NCI-H69 (cell line): ENCODE measurements around the gene POMGNT2.
"Not testable (repeated sequence)": the region's sequence is repeated elsewhere in the genome, so short reads cannot be mapped to it uniquely, and the experiment has no call there.

Experiments used
- DNase-seq: peaks from one replicate; lab custom pipeline; 2025; lab: John Stamatoyannopoulos, UW

POMGNT2 gene

DNA sequence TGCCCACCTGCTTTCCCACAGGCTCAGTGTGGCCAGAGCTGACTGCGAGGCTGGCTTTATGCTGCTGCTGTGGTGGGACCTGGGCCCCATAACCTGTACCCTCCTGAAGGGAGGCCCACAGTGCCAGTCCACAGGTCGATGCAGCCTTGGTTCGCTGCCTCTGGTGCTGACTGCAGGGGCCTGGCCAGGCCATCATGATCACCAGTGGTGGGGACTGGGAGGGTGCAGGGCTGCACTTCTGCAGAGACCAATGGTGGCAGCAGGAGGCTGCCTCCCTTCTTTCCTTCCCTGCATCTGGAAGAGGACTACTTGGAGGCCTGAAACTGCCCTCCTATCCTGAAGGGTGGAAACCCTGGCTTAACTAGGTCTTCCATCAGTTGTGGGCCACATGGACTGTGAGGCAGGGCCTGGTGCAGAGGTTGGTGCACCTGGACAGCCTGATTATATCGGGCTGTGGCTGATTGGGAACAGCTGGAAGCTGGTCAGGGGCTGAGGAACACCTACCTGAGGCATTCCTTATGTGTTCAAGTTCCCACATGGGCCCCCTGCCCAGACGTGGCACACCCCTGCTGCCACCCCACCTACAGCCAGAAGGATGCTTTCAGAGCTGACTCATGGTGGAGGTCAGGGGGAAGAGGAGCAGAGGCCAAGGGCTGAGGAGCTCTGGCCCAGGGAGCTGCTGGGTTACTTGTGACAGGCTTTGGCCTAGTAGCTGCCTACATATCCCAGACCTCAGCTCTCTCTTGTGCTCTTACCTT lies 29.8 kb downstream of the POMGNT2 start:
- no peak for DNase-seq

DNA sequence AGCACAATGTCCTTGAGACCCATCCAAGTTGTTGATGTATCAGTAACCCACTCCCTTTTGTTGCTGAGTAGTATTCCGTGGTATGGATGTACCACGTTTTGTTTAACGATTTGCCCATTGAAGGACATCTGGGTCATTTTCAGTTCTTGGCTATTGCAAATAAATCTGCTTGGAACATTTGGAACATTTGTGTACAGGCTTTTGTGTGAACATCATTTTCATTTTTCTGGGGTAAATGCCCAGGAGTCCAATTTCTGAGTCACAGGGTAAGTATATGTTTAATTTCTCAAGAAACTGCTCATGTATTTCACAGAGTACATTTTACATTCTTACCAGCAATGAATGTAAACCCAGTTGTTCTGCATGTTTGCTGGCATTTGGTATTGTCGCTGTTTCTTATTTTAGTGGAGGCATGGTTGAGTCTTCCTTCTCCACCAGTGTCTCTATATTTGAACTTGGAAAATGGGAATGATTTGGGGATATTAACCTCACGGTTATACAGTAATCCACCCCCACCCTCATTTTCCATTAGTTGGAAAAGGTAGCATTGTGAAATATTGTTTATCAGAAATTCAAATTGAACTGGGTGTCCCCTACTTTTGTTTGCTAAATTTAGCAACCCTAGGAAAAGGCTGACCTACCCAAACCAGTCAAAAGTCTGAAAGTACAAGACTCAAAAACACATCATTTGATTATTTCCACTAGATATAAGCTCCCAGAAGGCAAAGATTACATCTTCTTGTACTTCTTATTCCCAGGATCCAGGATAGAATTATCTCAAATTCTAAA lies 30.8 kb downstream of the POMGNT2 start:
- no peak for DNase-seq

DNA sequence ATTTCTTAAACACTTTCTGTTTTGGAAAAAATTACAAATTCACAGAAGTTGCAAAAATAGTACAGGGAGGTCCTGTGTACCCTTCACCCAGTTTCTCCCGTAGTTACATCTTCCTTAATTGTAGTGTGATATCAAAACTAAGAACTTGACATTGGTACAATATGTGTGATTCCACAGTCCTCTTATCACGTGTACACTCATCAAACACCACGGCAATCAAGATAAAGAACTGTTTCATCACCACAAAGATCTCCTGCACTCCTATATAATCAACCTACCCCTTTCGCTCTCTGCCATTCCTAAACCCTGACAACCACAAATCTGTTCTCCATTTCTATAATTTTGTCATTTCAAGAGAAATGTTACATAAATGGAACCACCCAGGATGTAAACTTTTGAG lies 31.4 kb downstream of the POMGNT2 start:
- no peak for DNase-seq

DNA sequence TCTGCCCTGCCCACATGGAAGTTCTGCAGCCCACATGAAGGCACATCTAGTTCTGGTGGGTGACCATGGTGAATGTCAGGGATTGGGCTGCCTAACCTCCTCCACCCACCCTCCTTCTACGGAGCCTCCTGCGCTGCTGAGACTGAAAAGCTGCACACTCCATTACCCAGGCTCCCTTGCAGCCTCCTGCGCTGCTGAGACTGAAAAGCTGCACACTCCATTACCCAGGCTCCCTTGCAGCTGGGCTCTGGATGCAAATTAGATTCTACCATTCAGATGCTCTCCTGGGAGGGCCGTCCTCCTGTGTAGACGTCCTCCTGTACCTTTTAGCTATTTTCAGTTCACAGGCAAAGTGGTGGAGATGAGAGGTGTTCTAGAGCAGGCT lies 32.1 kb downstream of the POMGNT2 start:
- DNase-seq, result no peak

DNA sequence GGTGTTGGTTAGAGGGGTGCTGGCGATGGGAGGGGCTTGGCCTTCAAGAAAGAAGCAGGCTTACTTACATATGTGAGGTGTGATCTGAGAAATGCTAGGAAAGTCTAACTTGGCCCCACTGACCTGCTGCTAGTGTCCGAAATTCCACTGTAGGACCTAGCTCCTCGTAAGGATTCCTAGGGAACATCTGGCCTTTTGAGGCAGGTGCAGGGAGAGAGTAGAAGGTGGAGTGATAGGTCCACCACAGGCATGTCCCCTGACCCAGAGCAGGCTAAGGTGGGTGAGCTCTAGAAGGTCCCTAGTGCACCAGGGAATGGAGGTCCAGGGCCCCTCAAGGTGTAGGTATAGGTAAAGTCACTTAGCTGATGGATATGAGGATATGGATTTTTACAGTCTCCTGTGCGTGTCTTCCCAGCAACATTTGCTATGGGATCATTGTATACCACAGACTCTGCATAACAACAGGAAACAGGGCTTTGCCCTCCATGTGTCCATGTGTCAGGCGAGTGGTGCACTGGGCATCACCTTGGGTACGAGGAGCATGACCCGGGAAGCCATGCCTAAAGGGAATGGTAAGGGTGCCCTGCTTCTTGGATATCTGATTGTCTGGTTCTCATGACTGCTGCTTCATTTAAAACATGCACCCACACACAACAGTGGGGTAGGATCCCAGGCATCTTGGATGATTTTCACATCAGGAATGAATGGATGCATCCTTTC lies 32.6 kb downstream of the POMGNT2 start:
- no peak for DNase-seq

DNA sequence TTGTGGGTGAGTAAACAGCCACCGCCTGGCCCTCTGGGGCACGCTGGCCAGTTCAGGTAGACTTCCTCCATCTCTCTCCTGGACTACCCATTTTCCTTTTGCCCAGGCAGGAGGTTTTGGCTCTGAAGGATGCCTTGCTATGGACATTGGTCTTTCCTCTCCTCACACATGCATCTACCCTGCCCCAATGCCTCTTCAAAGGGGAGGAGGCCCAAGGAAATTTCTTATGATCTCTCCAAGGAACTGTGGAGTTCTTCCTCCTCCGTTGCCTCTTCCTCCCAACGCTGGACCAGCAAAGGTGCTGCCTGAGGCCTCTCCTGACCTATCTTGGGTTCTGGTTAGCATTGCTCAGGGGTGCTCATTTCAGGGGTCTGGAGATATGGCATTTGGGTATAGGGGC lies 33.5 kb downstream of the POMGNT2 start:
- no peak for DNase-seq

DNA sequence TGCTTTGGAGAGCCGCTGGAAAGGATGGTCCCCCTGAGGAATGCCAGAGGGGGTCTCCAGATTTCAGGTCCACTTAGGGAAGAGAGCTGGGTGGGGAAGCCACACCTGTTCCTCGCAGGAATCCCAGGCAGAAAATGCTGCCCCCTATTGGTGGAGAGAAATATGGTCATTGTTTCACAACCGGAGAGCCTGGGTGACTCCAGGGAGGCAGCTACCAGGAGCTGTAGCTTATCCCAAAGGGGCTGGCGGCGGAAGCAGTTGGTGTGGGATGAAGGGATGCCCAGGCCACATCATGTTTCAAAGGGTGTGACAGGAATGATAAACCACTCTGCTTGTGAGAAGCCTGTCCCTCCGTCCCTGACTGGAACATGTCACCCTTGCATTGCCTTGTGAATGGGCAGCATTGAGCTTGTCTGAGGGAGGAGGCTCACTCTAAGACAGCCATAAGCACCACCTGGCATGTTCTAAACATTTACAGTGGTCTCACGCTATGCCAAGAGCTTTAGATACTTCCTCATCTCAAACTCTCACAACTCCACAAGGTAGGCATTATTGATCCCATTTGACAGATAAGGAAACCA lies 34.5 kb downstream of the POMGNT2 start:
- peak; percentile 2 for DNase-seq

DNA sequence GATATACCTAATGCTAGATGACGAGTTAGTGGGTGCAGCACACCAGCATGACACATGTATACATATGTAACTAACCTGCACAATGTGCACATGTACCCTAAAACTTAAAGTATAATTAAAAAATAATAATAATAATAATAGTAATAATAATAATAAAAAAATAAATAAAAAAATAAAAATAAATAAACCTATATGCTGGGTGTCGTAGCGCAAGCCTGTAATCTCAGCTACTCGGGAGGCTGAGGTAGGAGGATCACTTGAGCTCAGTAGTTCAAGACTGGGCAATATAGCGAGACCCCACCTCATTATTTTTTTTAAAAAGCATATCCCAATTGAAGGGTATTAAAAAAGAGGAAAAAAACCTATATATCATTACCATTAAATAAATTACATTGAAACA lies 35.2 kb downstream of the POMGNT2 start:
- DNase-seq, result not testable (repeated sequence)

DNA sequence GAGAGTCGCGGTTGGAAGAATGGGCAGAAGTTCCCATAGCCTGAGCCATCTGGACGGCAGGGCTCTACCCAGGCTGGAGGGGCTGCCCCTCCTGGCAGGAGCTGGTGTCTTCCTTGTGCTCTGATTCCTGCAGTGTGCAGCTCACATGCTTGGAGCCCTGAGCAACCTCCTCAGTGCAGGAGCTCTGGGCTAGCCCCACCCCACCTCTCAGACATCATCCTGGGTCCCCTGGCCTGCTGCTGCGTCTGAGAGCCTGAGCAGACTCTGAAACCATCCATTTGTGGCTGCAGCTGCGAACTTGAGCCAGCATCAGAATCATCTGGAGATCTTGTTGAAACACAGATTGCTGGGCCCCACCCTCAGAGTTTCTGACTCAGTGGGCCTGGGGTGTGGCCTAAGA lies 42.8 kb downstream of the POMGNT2 start:
- no peak for DNase-seq

DNA sequence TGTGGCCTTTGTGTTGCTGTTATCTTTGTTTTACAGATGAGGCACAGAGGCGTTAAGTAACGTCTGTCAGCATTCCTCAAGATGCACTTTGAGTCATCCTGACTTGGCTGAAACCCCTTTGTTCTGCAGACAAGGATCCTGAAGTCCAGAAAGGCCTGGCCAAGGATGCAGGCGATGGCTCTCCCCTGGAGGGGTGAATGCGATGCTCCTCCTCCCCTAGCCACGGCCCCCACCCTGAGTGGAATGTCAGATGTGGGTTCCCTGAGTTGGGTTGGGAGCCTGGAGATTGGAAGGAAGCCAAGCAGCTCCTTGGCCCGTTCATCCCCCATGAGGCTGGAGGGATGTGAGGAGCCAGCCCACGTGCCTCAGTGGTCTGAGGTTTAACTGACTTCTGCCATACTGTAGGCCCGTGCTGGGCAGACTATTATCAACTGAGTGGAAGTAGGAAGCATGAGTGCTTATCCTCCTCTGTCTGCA lies 43.3 kb downstream of the POMGNT2 start:
- DNase-seq, result no peak

DNA sequence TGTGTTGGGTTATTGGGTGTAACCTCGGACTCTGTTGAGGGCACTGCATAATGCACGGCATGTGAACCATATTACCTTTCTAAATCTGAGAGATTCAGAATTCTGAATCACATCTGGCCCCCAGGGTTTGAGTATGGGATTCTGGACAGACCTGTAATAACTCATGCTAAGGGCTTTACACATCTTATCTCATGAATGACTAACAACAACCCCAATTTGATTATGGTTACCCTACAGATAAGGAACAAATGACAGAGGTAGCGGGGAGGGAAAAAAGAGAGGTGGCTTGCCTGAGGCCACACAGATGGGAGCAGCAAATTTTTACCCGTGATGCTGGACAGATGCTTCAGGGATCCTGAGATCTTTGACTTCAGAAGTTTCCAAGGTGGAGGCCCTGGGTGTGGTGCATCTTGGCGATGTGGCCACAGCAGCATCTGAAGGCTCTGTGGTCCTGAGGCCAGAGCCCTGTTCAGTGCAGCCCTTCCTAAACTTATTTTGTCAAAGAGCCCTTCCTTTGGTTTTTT lies 43.8 kb downstream of the POMGNT2 start:
- no peak for DNase-seq

DNA sequence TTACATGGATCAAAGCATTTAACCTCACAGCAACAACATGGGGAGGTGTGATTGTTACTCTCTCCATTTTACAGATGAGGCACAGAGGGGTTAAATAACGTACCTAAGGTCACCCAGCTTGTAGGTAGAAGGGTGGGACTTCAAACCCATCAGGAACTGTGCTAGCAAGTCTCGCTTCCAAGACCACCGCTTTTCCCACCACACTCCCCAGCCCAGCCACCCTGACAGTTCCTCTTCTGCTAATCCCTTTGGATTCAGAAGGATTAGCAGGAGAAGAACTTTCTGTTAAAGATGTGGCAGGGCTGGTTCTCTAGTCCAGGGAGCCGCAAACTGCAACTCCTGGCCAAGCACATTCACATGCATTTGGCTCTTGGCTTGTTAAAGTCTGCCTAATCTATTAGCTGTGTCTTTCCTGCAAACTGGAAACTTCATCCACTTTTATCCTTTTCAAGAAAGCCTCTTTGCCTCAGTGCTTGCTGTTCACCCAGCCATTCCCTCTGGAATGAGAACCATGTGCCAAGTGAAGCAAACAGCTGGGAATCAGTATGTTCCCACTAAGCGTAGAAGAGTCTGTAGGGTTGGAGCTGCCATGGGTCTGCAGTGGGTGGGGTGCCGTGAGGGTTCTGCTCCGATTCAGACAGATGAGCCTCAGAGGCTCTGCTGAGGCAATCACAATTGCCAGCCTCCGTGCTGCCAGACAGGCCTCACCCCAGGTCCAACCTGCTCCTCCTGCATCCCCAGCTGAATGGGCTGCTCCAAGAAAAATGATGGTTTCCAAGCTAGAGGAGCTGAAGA lies 44.6 kb downstream of the POMGNT2 start:
- DNase-seq, result no peak

DNA sequence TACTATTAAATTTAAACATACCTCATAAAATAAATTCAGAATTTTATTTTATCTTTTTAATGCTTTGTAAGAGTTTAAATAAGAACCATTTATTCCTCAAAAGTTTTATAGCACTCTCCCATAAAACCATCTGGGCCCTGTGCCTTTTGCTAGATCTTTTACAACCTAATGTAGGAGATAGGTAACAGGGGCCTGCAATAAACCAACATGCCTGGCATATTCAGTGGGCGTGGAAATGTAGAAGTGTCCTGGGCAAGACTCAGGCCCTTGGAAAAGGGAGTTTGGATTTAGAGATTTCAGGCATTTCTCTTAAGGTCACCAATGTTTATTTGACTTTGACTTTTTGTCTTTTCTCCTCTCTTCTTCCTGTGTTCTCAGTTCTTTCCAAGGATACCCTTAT lies 46.4 kb downstream of the POMGNT2 start:
- DNase-seq, result no peak

DNA sequence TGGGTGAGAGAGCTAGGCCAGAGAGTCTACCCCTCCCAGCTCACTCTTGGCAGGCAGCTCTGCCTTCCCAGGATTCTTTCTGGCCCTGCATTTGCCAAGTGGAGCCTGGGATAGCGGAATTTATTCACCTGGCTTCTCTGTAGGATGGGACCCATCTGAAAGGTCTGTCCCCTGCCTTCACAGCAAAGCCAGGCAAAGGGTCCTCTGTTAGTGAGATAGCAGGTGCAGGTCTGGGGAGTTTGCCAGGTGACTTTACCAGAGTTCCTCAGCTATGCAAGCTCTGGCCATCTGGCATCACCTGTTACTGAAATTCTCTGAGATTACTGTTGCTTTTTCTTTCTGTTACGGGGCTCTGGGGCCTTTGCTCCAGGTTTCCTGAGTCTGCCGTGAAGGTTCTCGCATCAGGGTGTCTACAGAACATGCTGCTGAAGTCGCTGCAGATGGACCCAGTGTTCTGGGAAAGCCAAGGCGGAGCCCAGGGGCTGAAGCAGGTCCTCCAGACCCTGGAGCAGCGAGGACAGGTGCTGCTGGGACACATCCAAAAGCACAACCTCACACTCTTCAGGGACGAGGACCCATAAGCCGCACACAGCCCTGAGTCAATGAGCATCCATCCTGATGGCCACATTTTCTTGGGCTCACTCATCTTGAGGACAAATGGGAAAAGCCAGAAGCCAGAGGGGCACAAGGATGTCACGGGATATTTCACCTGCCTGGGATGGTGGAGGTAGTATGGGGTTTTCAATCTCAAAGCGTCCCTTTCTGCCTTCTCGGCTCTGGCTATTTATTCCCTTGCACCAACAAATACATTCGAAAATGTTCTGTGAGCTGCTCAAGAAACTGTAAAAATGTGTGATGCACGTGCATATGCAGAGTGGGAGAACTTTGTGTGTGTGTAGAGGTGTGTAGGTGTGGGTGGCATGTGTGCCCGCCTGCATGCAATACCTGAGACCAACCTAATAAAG lies 49.8 kb downstream of the POMGNT2 start:
- DNase-seq, result no peak

DNA sequence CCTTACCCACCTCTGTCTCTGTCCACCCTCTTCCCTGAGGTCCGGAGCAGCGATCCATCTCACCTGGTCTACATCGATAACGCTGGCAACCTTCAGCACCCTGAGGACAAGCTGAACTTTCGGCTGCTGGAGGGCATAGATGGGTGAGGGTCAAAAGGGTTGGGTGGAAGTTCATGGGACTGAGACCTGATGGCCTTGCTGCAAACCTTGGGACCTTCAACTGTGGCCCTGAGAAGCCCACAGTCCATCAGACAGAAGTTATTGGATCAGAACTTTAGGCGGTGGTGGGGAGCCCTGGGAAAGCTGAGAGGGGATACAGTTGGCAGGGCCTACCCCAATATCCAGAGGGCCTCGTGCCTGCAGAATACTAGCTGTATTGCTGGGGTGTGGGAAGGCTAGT lies 50.5 kb downstream of the POMGNT2 start:
- no peak for DNase-seq

DNA sequence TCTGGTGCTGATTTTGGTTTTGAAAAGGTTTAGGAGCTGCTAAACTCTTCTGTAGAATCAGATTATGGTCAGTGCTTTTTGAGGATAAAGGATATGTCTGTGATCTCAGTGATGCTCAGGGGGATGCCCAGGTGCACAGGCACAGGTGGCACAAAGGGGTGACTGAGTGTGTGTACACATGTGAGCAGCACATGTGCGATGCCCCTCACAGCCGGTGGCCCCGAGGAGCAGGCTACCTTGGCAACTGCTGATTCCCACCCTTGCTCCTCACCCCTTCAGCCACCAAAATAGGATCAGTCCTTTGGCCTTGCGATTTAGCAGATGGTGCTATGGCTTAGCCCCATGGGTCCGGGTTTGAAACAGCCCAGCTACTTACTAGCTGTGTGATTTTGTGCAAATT lies 51.1 kb downstream of the POMGNT2 start:
- DNase-seq, result no peak

DNA sequence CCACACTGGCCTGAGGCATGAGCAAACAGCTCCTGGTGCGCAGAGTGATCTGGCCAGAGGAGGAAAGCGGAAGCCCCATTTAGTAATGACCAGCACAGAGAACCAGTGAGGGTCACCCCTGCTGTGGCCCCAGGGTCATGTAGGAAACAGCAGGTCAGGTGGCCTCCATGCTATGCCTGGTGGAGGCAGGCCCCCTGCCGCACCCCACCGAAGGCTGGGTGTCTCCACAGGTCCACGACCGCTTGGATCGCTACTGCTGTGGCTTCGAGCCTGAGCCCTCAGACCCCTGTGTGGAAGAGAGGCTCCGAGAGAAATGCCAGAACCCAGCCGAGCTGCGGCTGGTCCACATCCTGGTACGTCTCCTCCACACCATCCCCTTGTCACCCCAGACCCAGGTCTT lies 52.6 kb downstream of the POMGNT2 start:
- DNase-seq, result no peak

DNA sequence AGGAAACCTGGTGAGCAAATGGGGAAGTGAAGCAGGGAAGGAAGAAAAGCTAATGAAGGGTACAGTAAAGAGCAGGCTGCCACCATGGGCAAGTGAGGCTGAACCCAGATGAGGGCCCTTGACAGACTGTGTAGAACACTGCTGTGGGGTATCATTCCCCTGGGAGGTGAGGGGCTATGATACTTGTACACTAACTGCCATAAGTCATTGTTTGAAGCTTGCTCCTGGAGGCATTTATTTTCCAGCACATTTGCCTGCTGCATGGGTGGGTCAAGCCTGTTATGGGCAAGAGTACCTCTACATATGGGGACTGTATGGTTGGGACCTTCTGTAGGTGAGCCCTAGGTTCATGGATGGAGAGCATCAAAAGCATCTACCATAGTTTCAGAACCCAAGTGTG lies 57.4 kb downstream of the POMGNT2 start:
- DNase-seq, result no peak

DNA sequence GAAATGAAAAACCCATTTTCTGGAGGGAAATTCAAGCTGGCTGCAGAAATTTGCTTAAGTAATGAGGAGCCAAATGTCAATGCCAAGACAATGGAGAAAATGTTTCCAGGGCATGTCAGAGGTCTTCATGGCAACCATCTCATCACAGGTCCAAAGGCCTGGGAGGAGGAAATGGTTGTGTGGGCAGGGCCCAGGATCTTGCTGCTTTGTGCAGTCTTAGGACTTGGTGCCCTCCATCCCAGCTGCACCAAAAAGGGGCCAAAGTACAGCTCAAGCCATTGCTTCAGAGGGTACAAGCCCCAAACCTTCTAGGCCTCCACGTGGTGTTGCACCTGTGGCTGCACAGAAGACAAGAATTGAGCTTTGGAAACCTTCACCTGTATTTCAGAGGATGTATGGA lies 59.3 kb downstream of the POMGNT2 start:
- no peak for DNase-seq

DNA sequence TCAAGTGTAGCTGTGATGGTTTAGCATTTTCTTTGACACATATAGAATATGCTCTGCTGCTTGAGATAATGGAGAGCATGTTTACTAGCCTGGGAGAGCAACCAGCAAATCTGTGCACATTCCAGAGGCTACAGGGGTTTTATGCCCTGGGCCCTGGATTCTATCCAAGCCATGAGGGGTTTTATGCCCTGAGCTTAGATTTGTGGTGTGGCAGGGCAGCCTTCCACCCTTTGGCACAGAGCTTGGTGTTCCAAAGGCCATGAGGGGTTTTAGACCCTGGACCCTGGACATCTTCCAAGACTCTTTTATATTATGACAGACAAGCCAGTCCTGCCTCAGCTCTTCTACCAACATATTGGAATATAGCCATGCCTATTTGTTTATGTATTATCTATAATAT lies 60.8 kb downstream of the POMGNT2 start:
- DNase-seq, result not testable (repeated sequence)
